Measurements from ENCODE around the gene RALB.

RALB gene

DNA sequence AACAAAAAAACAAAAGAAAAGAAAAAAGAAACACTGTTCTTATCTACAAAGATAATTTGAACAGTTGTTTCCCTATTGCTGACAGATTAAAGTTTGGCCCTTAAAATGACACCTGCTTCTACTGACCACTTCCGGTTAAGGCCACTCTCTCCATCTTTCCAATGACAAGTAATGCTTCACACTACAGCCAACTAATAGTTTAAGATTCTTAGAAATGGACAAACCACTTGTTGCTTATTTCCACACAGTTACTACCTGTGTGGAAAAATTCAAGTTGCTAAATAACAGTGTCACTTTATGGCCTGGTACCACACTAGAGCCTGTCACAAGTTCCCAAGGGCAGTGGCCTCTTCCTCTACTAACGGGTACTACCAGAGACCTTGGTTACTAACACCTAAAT lies 31.9 kb upstream of the RALB start:
- Mint-ChIP-seq H3K4me1 (ENCODE audit: low read depth) (peaks cover 44% of the 10 kb centered on the region), H3K27ac (peak overlapping the region; percentile 39), H3K9me3 (peaks cover 6% of the 10 kb centered on the region), H3K36me3 (ENCODE audit: low read depth) (peaks cover 44% of the 10 kb centered on the region), H3K4me3 (peak overlapping the region; percentile 77), H3K27me3 (ENCODE audit: low read depth) (no peaks in the 10 kb centered on the region)
- no peak for DNase-seq (ENCODE audit: low spot score)

DNA sequence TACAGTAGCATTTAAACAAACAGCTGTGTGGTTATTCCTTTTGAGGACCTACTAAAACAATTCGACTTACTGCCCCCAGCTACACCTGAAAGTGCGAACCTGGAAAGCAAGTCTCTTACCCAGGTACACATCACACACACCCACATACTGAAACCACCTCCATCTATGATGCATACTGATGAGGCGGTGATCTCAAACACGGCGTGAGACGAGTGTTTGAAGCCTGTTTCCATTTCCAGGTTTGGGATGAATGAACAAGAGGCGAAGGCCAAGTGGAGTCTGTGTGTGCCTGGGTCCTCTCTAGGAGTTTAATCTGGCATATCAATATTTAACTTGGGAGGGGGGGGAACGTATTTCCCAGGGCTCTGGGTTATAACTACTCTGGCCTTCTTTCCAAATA lies 31.0 kb upstream of the RALB start:
- no peak for DNase-seq (ENCODE audit: low spot score)
- H3K4me1 Mint-ChIP-seq (ENCODE audit: low read depth), result peaks cover 48% of the 10 kb centered on the region
- peak overlapping the region; percentile 67 for H3K27ac Mint-ChIP-seq
- no peaks in the 10 kb centered on the region for H3K27me3 Mint-ChIP-seq (ENCODE audit: low read depth)
- H3K4me3 Mint-ChIP-seq, result peak overlapping the region; percentile 77
- H3K9me3 Mint-ChIP-seq, result peaks cover 6% of the 10 kb centered on the region
- H3K36me3 Mint-ChIP-seq (ENCODE audit: low read depth), result peaks cover 46% of the 10 kb centered on the region

DNA sequence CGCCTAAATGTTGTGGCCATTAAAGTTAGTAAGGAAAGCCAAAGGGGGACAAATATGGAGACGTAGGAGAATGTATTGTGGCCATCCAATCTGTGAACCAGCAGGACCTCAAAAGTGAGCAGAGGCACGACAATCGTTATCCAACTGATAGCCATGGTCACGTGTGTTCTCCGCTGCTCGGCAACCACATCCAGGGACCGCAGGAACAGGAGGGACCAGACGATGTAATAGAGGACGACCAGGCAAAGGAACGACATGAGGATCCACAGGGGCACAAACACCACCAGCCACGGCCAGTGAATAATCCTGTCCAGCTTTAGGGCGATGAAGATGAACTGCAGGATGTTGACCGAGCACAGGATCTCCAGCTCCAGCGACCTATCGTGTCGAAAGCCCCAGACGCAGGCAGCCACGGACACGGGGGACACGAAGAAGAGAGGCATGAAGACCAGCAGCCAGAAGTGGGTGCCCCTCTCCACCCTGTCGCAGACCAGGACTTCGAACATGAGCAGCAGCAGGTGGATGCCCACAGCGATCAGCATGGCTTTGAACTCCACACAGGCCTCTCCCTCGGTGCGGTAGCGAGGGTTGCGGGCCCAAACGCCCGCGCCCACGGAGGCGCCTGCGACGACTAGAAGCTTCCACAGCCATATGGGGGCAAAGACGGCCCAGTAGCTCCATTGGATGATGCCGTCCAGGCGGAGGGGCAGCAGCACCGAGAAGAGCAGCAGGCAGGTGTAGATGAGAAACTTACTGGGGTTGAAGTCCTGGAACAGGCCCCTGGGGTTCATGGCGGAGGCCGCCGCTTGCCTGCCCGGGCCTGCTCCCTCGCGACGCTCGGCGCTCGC lies 30.2 kb upstream of the RALB start:
- Mint-ChIP-seq H3K4me1 (ENCODE audit: low read depth) (peaks cover 53% of the 10 kb centered on the region), H3K27me3 (ENCODE audit: low read depth) (no peaks in the 10 kb centered on the region), H3K27ac (peak overlapping the region; percentile 91), H3K36me3 (ENCODE audit: low read depth) (peaks cover 50% of the 10 kb centered on the region), H3K4me3 (peak overlapping the region; percentile 77), H3K9me3 (peaks cover 6% of the 10 kb centered on the region)
- no peak for DNase-seq (ENCODE audit: low spot score)

DNA sequence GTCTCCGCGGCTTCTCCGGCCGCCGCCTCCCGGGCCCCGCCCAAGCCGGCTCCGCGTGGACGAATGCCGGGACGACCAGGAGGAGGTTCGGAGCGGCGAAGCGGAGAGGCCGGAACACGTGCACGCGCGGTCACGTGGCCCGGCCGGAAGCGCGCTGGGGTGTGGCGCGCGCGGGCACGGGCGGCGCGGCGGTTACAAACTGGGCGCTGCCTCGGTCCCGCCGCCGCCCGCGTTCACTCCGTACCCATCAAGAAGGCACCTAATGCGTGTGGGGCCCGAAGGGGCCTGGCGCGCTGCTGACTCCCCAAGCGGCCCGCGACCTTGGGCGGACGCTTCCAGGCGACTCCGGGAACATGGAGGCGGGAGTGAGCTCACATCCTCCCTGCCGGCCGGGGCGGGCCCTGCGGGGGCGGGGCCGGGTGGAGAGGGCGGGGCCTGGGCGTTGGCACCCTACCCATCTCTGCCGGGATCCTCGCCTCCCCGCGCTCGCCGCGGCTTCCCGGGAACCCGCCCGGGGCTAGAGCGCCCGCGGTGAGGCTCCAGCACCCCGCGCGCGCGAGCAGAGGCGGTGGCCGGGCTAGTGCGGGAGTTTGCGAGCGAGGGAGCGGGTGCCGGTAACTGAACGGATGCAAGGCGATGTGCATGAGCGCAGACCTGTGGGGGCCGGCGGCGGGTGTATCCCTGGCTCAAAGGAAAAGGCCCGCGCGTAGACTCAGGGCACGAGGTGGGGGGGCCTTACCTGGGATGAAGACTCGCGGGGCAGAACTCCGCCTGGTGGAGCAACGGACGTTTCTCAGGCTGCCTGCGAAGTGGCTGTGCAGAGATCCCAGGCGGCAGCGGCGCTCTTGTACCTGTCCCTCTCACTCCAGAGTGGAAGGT lies 29.4 kb upstream of the RALB start, which contains the start of gene TMEM185B:
TSS of gene TMEM185B (minus strand) at position 367 of the 879 bp plus-strand sequence. CDS start 424 bp downstream, outside the sequence.
- H3K27me3 Mint-ChIP-seq (ENCODE audit: low read depth), result no peaks in the 10 kb centered on the region
- peak within 1 kb of the TSS; percentile 91 for H3K27ac Mint-ChIP-seq
- H3K4me3 Mint-ChIP-seq, result peak within 1 kb of the TSS; percentile 86
- peak; percentile 92 for DNase-seq (ENCODE audit: low spot score)
- peaks cover 6% of the 10 kb centered on the region for H3K9me3 Mint-ChIP-seq
- peaks cover 52% of the 10 kb centered on the region for H3K36me3 Mint-ChIP-seq (ENCODE audit: low read depth)
- H3K4me1 Mint-ChIP-seq (ENCODE audit: low read depth), result peaks cover 57% of the 10 kb centered on the region

DNA sequence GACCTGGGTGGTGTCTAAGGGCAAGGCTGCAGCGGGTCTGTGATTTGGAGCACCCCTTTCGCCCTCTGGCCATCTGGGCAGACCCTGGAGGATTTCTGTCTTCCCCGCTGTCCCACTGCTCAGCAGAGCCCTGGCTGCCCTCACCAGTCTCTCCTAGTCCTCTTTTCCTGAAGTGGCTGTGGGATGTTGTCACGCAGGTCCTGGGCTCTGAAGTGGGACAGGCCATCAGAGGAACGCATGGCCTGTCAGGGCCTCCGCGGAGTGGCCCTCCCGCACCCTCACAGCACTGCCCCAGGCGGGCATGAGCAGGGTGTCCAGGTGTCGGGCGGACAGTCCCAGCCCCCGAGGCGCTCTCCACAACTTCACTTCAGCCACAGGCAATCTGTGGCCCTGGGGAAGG lies 28.4 kb upstream of the RALB start:
- peaks cover 6% of the 10 kb centered on the region for H3K9me3 Mint-ChIP-seq
- H3K4me1 Mint-ChIP-seq (ENCODE audit: low read depth), result peaks cover 67% of the 10 kb centered on the region
- peaks cover 62% of the 10 kb centered on the region for H3K36me3 Mint-ChIP-seq (ENCODE audit: low read depth)
- DNase-seq (ENCODE audit: low spot score), result no peak
- peak overlapping the region; percentile 78 for H3K27ac Mint-ChIP-seq
- H3K27me3 Mint-ChIP-seq (ENCODE audit: low read depth), result no peaks in the 10 kb centered on the region
- peak overlapping the region; percentile 86 for H3K4me3 Mint-ChIP-seq

DNA sequence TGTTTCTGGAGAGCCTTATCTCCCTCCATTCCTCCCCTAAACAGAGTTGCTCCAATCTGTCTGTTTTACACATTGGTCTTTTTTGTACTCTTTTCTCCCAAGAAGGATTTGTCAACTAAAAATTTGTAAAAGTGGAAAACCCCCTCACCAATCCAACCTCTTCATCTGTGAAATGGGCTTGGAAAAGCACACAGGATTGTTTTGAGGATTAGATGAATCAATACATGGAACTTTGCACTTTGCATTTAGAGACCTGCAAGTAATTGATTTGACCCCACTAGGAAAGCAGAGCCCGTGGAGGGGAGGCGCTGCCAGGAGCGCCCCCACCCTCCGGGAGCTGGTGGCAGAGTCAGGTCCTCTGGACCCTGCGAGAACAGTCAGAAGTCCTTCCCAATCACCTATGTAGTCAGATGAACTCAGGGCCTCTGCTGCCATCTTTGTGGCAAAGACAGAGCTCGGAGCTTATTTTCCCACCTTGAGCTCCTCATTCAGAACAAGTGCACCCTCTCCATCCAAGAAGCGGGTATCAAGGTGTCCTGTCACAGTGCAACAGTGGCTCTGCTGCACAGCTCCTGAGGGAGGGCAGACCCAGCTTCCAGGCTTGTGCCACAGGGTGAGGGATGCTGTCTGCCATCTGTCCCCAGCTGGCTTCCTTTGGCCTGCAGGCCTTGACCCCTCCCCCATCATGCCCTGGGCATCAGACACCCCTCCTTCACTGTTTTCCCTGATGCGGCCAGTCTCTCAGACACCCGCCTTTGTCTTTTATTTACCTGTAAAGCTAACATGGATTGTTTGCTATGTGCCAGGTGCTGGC lies 27.7 kb upstream of the RALB start:
- DNase-seq (ENCODE audit: low spot score), result no peak
- no peaks in the 10 kb centered on the region for H3K27me3 Mint-ChIP-seq (ENCODE audit: low read depth)
- peaks cover 6% of the 10 kb centered on the region for H3K9me3 Mint-ChIP-seq
- H3K4me3 Mint-ChIP-seq, result peak overlapping the region; percentile 86
- peak overlapping the region; percentile 50 for H3K27ac Mint-ChIP-seq
- peaks cover 71% of the 10 kb centered on the region for H3K4me1 Mint-ChIP-seq (ENCODE audit: low read depth)
- H3K36me3 Mint-ChIP-seq (ENCODE audit: low read depth), result peaks cover 62% of the 10 kb centered on the region

DNA sequence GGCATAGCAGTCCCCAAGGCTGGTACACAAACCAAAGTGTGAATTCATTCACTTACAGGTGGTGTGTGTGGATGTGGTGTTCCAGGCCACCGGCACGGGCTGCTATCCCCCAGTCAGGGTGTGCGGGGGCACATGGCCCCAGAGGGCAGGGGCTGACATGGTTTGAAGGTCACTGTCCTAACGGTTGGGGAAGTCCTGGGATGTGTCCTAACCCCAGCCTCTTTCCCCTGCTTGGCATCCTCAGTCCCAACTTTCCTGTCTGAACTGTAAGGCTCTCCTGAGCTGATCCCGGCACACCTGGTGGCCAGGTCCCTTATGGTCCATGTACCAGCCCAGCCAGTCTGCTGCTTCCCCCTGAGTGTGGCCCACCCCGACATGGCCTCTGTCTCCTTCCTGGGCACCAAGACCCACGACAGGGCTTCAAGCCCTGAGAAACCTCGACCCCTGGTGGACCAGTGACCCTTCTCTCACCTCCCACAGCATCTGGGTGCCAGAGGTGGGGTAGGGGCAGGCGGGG lies 27.0 kb upstream of the RALB start:
- H3K36me3 Mint-ChIP-seq (ENCODE audit: low read depth), result peaks cover 62% of the 10 kb centered on the region

DNA sequence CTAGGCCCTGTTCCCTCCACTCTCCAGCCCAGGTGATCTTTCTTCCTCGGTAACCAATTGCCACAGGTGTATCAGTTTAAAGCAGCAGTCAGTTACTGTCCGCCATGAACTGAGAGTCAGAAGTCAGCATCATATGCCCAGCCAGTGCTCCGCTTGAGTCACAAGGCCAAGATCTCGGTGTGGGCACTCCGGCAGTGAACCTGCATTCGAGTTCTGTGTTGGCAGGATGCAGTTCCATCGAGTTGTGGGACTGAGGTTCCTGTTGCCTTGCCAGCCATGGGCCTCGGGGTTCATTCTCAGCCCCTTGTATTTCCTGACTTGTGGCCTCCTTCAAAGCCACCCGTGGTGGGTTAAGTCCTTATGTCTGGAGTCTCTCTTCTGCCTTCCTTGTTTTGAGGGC lies 26.3 kb upstream of the RALB start:
- peaks cover 63% of the 10 kb centered on the region for H3K36me3 Mint-ChIP-seq (ENCODE audit: low read depth)
- H3K4me3 Mint-ChIP-seq, result no peak overlapping the region
- H3K4me1 Mint-ChIP-seq (ENCODE audit: low read depth), result peaks cover 71% of the 10 kb centered on the region
- no peak for DNase-seq (ENCODE audit: low spot score)
- no peaks in the 10 kb centered on the region for H3K27me3 Mint-ChIP-seq (ENCODE audit: low read depth)
- peaks cover 6% of the 10 kb centered on the region for H3K9me3 Mint-ChIP-seq
- peak overlapping the region; percentile 48 for H3K27ac Mint-ChIP-seq

More for the DNA sequence above, 27.0 kb upstream of the RALB start:
- Mint-ChIP-seq H3K4me3 (peak overlapping the region; percentile 34), H3K27ac (no peak overlapping the region), H3K27me3 (ENCODE audit: low read depth) (no peaks in the 10 kb centered on the region), H3K4me1 (ENCODE audit: low read depth) (peaks cover 72% of the 10 kb centered on the region), H3K9me3 (peaks cover 6% of the 10 kb centered on the region)
- no peak for DNase-seq (ENCODE audit: low spot score)

DNA sequence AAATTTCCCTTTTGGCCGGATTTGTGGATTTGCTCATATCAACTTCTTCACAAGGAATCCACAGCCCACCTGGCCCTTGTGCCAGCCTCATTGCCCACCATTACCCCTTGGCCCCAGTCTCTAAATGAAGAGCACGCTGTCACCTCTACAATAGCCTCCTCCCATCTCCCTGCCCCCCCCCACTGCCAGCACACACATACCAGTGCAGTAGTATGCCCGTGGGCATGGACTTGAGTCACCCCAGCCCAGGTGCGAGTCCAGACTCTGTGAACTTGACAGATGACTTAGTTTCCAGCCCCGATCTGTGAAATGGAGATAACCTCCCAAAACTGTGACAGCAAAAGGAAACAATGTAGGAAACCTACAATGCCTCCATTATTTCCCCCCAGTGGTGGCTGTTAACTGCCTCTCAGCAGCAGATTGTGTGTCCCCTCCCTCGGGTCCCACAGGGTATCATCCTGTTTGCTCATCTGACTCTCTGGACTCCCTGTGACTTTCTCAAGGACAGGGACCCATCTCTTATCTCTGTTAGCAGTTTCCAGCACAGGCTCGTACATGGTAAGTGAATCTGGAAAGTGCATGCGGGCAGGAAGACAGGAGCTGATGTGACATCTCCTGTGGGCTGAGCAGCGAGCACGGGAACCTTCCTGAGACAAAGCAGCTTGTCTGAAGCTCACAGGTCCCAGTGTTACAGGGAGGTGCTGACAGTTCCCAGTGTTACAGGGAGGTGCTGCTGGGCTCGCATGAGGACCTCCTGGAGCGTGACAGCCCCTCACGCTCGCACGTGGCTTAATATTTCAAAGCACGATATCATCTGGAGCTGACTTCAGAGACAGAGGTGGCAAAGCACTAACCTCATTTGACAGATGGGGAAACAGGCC lies 25.3 kb upstream of the RALB start:
- H3K27ac Mint-ChIP-seq, result peak overlapping the region; percentile 47
- H3K36me3 Mint-ChIP-seq (ENCODE audit: low read depth), result peaks cover 60% of the 10 kb centered on the region
- H3K9me3 Mint-ChIP-seq, result peaks cover 2% of the 10 kb centered on the region
- DNase-seq (ENCODE audit: low spot score), result no peak
- H3K4me1 Mint-ChIP-seq (ENCODE audit: low read depth), result peaks cover 62% of the 10 kb centered on the region
- H3K4me3 Mint-ChIP-seq, result peak overlapping the region; percentile 7
- H3K27me3 Mint-ChIP-seq (ENCODE audit: low read depth), result no peaks in the 10 kb centered on the region

DNA sequence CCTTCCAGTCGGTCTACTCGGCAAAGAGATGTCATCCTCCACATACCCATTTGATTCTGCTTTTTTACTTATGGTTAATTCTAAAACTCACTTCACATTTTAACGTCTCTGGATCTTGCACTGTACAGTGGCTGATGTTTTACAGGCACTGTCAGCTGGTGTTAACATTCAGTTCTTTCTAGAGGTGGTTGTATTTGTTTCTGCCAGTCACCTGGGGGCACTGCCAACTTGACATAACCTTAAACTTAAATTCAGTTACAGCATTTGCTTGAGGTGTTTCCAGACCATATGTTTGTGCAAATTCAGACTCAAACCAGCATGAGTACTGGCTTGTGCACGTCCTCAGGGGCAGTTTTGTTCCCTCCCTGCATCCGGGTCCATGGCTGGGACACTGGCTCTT lies 24.1 kb upstream of the RALB start:
- no peak for DNase-seq (ENCODE audit: low spot score)
- peak overlapping the region; percentile 11 for H3K27ac Mint-ChIP-seq
- H3K9me3 Mint-ChIP-seq, result no peaks in the 10 kb centered on the region
- H3K4me3 Mint-ChIP-seq, result peak overlapping the region; percentile 60
- H3K36me3 Mint-ChIP-seq (ENCODE audit: low read depth), result peaks cover 57% of the 10 kb centered on the region
- no peaks in the 10 kb centered on the region for H3K27me3 Mint-ChIP-seq (ENCODE audit: low read depth)
- peaks cover 72% of the 10 kb centered on the region for H3K4me1 Mint-ChIP-seq (ENCODE audit: low read depth)

DNA sequence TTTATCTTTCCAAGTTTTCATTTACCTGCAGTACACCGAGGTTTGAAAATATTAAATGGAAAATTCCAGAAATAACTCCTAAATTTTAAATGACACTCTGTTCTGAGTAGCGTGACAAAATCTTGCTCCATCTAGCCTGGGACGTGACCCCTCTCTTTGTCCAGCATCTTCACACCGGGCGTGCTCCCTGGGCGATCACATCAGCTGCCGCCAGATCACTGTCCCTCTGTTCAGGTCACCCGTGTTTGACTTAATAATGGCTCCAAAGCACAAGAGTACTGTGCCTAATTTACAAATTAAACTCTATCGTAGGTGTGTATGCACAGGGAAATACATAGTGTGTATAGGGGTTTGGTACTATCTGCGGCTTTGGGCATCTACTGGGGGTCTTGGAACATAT lies 23.3 kb upstream of the RALB start:
- Mint-ChIP-seq H3K27me3 (ENCODE audit: low read depth) (no peaks in the 10 kb centered on the region), H3K36me3 (ENCODE audit: low read depth) (peaks cover 57% of the 10 kb centered on the region), H3K4me1 (ENCODE audit: low read depth) (peaks cover 65% of the 10 kb centered on the region), H3K27ac (peak overlapping the region; percentile 53), H3K9me3 (no peaks in the 10 kb centered on the region), H3K4me3 (peak overlapping the region; percentile 60)
- no peak for DNase-seq (ENCODE audit: low spot score)

DNA sequence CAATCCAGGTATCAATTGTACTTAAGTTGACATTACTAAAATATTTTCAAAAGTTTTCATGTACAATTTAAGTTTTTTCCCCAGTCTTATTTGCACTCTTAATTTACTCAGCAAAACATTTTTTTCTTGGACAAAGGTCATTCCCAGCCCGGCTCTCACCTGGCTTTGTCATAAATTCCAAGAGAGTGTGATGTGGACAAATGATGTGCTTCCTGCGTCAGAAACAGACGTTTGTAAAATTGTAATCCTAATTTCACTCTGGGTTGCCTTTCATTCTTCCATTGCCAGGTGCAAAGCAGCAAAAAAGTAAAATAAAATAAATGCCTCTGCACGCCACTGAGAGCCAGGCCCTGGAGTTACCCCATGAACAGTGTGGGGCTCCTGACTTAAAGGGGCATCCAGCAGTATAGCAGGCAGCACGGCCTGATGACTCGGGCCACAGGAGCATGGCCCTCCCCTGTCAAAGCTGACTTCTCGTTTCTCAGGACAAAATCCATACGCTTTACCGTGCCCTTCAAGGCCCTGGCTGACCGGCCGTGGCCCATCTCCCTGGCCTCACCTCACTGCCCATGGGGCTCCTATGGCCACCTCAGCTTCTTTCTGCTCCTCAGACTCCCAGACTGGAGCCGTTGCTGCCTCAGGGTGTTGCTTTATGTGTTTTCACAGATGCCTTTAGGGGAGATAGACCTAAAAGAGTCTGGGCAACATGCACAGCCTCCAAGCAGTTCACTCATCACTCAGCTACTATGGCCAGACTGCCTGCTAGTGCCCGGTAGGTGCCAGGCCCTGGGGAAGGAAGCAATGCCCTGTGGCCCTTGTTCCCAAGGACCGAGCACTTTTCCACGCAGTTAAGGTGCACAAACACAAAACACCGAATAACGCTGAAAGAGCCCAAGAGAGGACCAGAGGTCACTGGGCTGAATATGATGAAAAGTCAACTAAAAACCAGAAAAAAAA lies 21.9 kb upstream of the RALB start:
- DNase-seq (ENCODE audit: low spot score), result no peak
- Mint-ChIP-seq H3K9me3 (peaks cover 3% of the 10 kb centered on the region), H3K36me3 (ENCODE audit: low read depth) (peaks cover 59% of the 10 kb centered on the region), H3K4me1 (ENCODE audit: low read depth) (peaks cover 63% of the 10 kb centered on the region), H3K27ac (peak overlapping the region; percentile 96), H3K27me3 (ENCODE audit: low read depth) (no peaks in the 10 kb centered on the region), H3K4me3 (peak overlapping the region; percentile 99)

Measured in T-helper 2 cell treated with Interferon-gamma antibody and Interleukin-4, amounts not matched to agents 5 μg/mL and 100 μg/mL, for 36 hours (primary cell).